Stimulated activated naive CD8-positive, alpha-beta T cell treated with anti-CD3 and anti-CD28 coated beads, Interleukin-15, Interleukin-2, amounts not matched to agents 100 ng/mL and 50 ng/mL, for 24 hours (primary cell): Measurements from ENCODE around the gene FOXK2.
A peak's percentile ranks its signal among the peaks of the same experiment; 100 is the strongest.

Experiments
- H3K27ac Mint-ChIP-seq: one replicate; pipeline ENCODE4 v1.8.0; 2021; ENCODE audit warnings: mild to moderate bottlenecking, mixed read lengths
- H3K27me3 Mint-ChIP-seq: one replicate; pipeline ENCODE4 v1.8.0; 2021; ENCODE audit warnings: mixed read lengths
- H3K36me3 Mint-ChIP-seq: one replicate; pipeline ENCODE4 v1.8.0; 2021; ENCODE audit warnings: low read depth, mixed read lengths
- H3K4me1 Mint-ChIP-seq: one replicate; pipeline ENCODE4 v1.8.0; 2021; ENCODE audit warnings: low read depth, mixed read lengths
- H3K4me3 Mint-ChIP-seq: one replicate; pipeline ENCODE4 v1.8.0; 2021; ENCODE audit warnings: mild to moderate bottlenecking, mixed read lengths
- H3K9me3 Mint-ChIP-seq: one replicate; pipeline ENCODE4 v1.8.0; 2021; ENCODE audit warnings: mixed read lengths

FOXK2 gene

GRCh38 chr17:82518826-82519810, at the start of gene FOXK2:
TSS of gene FOXK2 (plus strand) at chr17:82519732. CDS start at chr17:82519889, 157 bp downstream.
- Mint-ChIP-seq H3K4me1 (peaks cover 37% of the 10 kb centered on the region), H3K27me3 (no peaks in the 10 kb centered on the region), H3K9me3 (no peaks in the 10 kb centered on the region), H3K27ac (peak within 1 kb of the TSS; percentile 93), H3K36me3 (peaks cover 17% of the 10 kb centered on the region), H3K4me3 (peak within 1 kb of the TSS; percentile 95)

- peaks cover 39% of the 10 kb centered on the region for H3K36me3 Mint-ChIP-seq
- H3K9me3 Mint-ChIP-seq: no peaks in the 10 kb centered on the region
- H3K4me3 Mint-ChIP-seq: no peak overlapping the region
- H3K4me1 Mint-ChIP-seq: no peaks in the 10 kb centered on the region
- H3K27me3 Mint-ChIP-seq: no peaks in the 10 kb centered on the region
- no peak overlapping the region for H3K27ac Mint-ChIP-seq
These were observed 49.5 kb upstream of the FOXK2 start for GRCh38 chr17:82470065-82470464.

GRCh38 chr17:82474223-82475010, 45.1 kb upstream of the FOXK2 start:
- Mint-ChIP-seq H3K27ac (no peak overlapping the region), H3K27me3 (no peaks in the 10 kb centered on the region), H3K4me3 (no peak overlapping the region), H3K9me3 (no peaks in the 10 kb centered on the region), H3K4me1 (peaks cover 6% of the 10 kb centered on the region), H3K36me3 (peaks cover 19% of the 10 kb centered on the region)

DNA sequence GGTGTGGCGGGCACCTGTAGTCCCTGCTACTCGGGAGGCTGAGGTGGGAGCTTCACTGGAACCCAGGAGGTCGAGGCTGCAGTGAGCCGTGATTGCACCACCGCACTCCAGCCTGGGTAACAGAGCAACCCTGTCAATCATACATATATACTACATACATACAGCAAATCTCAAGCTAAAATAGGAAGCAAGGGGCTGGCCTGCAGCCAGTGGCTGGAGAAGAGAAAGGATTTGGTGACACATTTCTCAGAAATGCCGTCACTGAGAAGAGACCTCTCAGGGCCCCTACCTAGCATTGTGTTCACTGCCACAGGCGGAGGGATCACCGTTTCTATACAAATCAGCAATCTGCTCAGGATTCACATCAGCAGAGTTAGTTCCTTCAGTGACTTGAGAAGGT, 44.1 kb upstream of the FOXK2 start:
- Mint-ChIP-seq H3K27ac (no peak overlapping the region), H3K36me3 (peaks cover 20% of the 10 kb centered on the region), H3K4me1 (peaks cover 6% of the 10 kb centered on the region)

DNA sequence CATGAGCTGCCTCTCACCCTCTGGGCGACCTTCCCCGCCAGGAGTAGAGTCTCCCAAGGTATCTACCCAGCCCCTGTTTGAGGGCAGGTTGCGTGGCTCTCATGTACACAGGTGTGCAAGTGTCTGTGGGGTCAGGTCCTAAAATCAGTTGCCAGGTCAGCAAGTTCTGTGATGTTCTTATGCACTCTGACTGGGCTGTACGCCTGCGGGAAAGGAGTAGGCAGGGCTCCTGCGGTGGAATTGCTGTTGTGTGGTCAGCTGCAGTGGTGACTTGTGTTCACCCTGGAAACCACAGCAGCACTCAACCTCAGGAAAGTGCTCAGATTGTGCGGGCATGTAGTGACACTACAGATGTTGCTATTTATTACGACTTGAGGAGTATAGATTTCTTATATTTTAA, 41.6 kb upstream of the FOXK2 start:
- no peak overlapping the region for H3K27ac Mint-ChIP-seq
- H3K36me3 Mint-ChIP-seq: peaks cover 29% of the 10 kb centered on the region
- H3K27me3 Mint-ChIP-seq: no peaks in the 10 kb centered on the region
- peaks cover 6% of the 10 kb centered on the region for H3K4me1 Mint-ChIP-seq
- no peak overlapping the region for H3K4me3 Mint-ChIP-seq
- H3K9me3 Mint-ChIP-seq: no peaks in the 10 kb centered on the region

More for the DNA sequence above, 44.1 kb upstream of the FOXK2 start:
- Mint-ChIP-seq H3K4me3 (no peak overlapping the region), H3K27me3 (no peaks in the 10 kb centered on the region), H3K9me3 (no peaks in the 10 kb centered on the region)

GRCh38 chr17:82479602-82480001, 39.9 kb upstream of the FOXK2 start:
- peaks cover 6% of the 10 kb centered on the region for H3K4me1 Mint-ChIP-seq
- H3K27me3 Mint-ChIP-seq: no peaks in the 10 kb centered on the region
- H3K4me3 Mint-ChIP-seq: no peak overlapping the region
- H3K27ac Mint-ChIP-seq: no peak overlapping the region
- no peaks in the 10 kb centered on the region for H3K9me3 Mint-ChIP-seq
- peaks cover 28% of the 10 kb centered on the region for H3K36me3 Mint-ChIP-seq

DNA sequence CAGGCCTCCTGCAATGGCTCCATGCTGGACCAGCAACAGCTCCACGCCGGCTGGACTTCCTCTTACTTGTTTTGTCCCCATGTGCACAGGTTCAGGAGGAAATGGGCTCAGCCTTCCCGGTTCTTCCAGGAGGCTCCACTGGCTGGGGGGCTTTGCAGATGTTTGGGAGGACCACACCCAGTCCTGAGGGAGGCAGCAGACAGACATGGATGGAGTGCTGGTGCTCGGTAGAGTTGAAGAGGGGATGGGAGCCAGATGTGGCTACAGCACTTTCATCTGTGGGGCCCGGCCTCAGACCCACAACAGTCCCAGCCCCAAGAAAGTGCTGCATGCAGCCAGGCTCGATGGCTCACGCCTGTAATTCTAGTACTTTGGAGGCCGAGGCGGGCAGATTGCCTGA, 39.2 kb upstream of the FOXK2 start:
- no peaks in the 10 kb centered on the region for H3K9me3 Mint-ChIP-seq
- no peak overlapping the region for H3K4me3 Mint-ChIP-seq
- H3K4me1 Mint-ChIP-seq: peaks cover 6% of the 10 kb centered on the region
- no peak overlapping the region for H3K27ac Mint-ChIP-seq
- H3K36me3 Mint-ChIP-seq: peaks cover 35% of the 10 kb centered on the region
- no peaks in the 10 kb centered on the region for H3K27me3 Mint-ChIP-seq

DNA sequence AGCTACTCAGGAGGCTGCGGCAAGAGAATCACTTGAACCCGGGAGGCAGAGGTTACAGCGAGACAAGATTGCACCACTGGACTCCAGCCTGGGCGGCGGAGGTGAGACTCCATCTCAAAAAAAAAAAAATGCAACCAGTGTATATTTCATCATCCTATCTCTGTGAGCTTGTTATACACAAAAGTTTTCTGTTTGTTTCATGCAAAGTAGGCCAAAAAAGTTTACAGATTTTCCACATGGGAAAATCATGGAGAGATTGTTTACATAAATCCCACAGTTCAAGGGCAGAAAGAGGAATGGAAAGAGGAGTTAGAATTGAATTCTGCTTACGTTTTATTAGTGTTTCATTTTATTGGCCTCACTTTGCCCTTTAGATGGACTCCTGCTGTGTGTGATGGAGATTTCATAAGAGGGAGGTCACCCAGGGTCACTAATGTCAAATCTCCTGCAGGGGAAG, 36.3 kb upstream of the FOXK2 start:
- Mint-ChIP-seq H3K9me3 (no peaks in the 10 kb centered on the region), H3K36me3 (peaks cover 50% of the 10 kb centered on the region), H3K27ac (no peak overlapping the region), H3K4me3 (no peak overlapping the region), H3K4me1 (peaks cover 8% of the 10 kb centered on the region), H3K27me3 (no peaks in the 10 kb centered on the region)

DNA sequence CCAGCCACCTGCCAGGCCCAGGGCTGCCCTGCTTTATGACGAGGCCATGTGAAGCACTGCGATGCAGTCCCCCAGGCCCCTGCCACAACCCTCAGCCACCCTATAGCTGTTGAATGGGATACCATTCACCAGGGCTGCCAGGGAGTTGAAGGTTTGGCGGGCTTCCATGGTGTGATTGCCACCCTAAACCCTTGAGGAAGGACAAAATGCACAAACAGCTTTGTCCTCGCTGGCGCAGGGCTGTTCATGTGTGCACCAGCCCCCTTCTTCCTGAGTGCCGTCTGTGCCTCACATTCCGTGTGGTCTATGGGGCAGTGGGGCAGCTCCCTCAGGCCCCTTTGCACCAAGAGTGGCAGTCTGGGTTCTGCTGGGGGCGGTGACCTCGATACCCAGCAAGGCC, 35.7 kb upstream of the FOXK2 start:
- Mint-ChIP-seq H3K4me1 (peaks cover 8% of the 10 kb centered on the region), H3K9me3 (no peaks in the 10 kb centered on the region), H3K27me3 (no peaks in the 10 kb centered on the region), H3K27ac (no peak overlapping the region), H3K36me3 (peaks cover 55% of the 10 kb centered on the region), H3K4me3 (no peak overlapping the region)

GRCh38 chr17:82486231-82487094, 33.1 kb upstream of the FOXK2 start:
- Mint-ChIP-seq H3K27ac (no peak overlapping the region), H3K9me3 (no peaks in the 10 kb centered on the region)

GRCh38 chr17:82487910-82488309, 31.6 kb upstream of the FOXK2 start:
- Mint-ChIP-seq H3K27me3 (no peaks in the 10 kb centered on the region), H3K9me3 (no peaks in the 10 kb centered on the region), H3K4me1 (peaks cover 8% of the 10 kb centered on the region), H3K27ac (no peak overlapping the region), H3K4me3 (no peak overlapping the region), H3K36me3 (peaks cover 34% of the 10 kb centered on the region)

More at GRCh38 chr17:82486231-82487094, 33.1 kb upstream of the FOXK2 start:
- H3K27me3 Mint-ChIP-seq: no peaks in the 10 kb centered on the region
- peaks cover 45% of the 10 kb centered on the region for H3K36me3 Mint-ChIP-seq
- H3K4me1 Mint-ChIP-seq: peaks cover 8% of the 10 kb centered on the region
- H3K4me3 Mint-ChIP-seq: no peak overlapping the region

DNA sequence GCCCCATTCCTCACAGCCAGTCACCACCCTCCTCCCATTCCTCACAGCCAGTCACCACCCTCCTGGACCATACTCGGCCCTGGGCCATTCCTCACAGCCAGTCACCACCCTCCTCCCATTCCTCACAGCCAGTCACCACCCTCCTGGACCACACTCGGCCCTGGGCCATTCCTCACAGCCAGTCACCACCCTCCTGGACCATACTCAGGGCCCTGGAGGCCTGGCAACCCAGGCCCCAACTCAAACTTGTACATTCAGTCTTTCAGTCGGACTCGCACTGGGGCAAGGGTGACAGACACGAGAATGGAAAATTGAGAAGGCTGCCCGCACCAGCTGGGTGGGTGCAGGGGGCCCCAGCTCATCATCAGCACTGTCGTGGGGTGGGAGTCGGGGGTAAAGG, 30.4 kb upstream of the FOXK2 start:
- Mint-ChIP-seq H3K4me3 (no peak overlapping the region), H3K9me3 (no peaks in the 10 kb centered on the region), H3K36me3 (peaks cover 30% of the 10 kb centered on the region), H3K4me1 (peaks cover 9% of the 10 kb centered on the region), H3K27ac (no peak overlapping the region), H3K27me3 (no peaks in the 10 kb centered on the region)

DNA sequence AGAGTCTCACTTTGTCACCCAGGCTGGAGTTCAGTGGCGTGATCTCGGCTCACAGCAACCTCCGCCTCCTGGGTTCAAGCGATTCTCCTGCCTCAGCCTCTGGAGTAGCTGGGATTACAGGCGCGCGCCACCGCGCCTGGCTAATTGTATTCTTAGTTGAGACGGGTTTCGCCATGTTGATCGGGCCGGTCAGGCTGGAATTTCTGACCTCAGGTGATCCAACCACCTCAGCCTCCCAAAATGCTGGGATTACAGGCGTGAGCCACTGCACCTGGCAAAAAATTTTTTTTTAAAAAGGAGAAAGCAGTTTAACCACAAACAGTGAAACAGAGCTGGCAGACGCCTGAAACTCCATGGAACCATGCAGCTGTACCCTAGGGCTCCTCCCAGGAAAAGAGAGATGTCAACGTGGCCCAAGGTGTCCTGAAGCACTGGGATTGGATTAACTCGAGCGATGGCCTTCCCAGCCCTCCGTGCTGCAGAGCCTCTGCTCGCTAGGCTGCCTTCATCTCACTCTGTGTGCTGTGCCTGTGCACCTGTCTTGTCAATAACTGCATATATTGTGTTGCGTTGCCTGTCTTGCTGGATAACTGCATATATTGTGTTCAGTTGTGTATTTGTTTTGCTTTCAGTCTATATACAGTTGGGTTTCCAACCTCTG, 29.6 kb upstream of the FOXK2 start:
- Mint-ChIP-seq H3K4me3 (no peak overlapping the region), H3K9me3 (no peaks in the 10 kb centered on the region), H3K4me1 (peaks cover 17% of the 10 kb centered on the region), H3K27ac (no peak overlapping the region), H3K27me3 (no peaks in the 10 kb centered on the region), H3K36me3 (peaks cover 25% of the 10 kb centered on the region)
